HepG2 (cell line): ENCODE data around the gene SLC25A45. TPM values are rescaled to one million over a fixed set of nuclear protein-coding genes. Genes with fewer than 3 reads are reported as not detected.

ENCODE experiments used
- ATF1 ChIP-seq: IDR thresholded peaks from 2 replicates; pipeline ENCODE4 v1.6.1; 2016; ENCODE audit warnings: mild to moderate bottlenecking, control low read depth
- BCL6 ChIP-seq: IDR thresholded peaks from 2 replicates; pipeline ENCODE4 v1.6.1; 2016; ENCODE audit warnings: missing genetic modification reagents, missing compliant biosample characterization
- CBFB ChIP-seq: sonication (generic); formaldehyde crosslinking; IDR thresholded peaks from 2 replicates; pipeline ENCODE4 v1.4.0; 2020; ENCODE audit warnings: missing genetic modification reagents
- CEBPB ChIP-seq: IDR thresholded peaks from 2 replicates; pipeline ENCODE4 v1.6.1; 2011; ENCODE audit warnings: low read depth, low read length, improper control_type of control experiment, borderline replicate concordance
- DPF2 ChIP-seq: sonication (generic); formaldehyde crosslinking; IDR thresholded peaks from 2 replicates; pipeline ENCODE4 v1.4.0; 2020; ENCODE audit warnings: mild to moderate bottlenecking, low read depth, missing genetic modification reagents, borderline replicate concordance
- DR1 ChIP-seq: sonication (generic); formaldehyde crosslinking; IDR thresholded peaks from 2 replicates; pipeline ENCODE4 v1.8.0; 2021; ENCODE audit warnings: mild to moderate bottlenecking, missing genetic modification reagents, inconsistent platforms
- GABPB1 ChIP-seq: IDR thresholded peaks from 2 replicates; pipeline ENCODE4 v1.6.1; 2016; ENCODE audit warnings: mild to moderate bottlenecking, missing genetic modification reagents, moderate library complexity, missing compliant biosample characterization
- HOXA5 ChIP-seq: sonication (generic); formaldehyde crosslinking; IDR thresholded peaks from 2 replicates; pipeline ENCODE4 v1.4.0; 2020; ENCODE audit warnings: missing genetic modification reagents
- MTF2 ChIP-seq: sonication (generic); formaldehyde crosslinking; IDR thresholded peaks from 2 replicates; pipeline ENCODE4 v1.5.0; 2020; ENCODE audit warnings: missing genetic modification reagents, borderline replicate concordance
- NFYC ChIP-seq: IDR thresholded peaks from 2 replicates; pipeline ENCODE4 v1.6.1; 2016; ENCODE audit warnings: missing genetic modification reagents, missing compliant biosample characterization
- NONO ChIP-seq, 2 experiments: fragments of 450-650 bp in 1 of 2; sonication (generic) in 1 of 2; formaldehyde crosslinking in 1 of 2; IDR thresholded peaks in 1 of 2; conservative IDR thresholded peaks in 1 of 2; 2 replicates each; pipeline versions ENCODE4 v1.6.1 to v1.8.0; 2017 to 2022; ENCODE audit warnings: mild to moderate bottlenecking in 1 of 2, missing genetic modification reagents in 1 of 2, moderate library complexity in 1 of 2
- NPAS2 ChIP-seq: sonication (generic); formaldehyde crosslinking; IDR thresholded peaks from 2 replicates; pipeline ENCODE4 v1.8.0; 2022; ENCODE audit warnings: mild to moderate bottlenecking, missing genetic modification reagents, borderline replicate concordance
- NRL ChIP-seq: sonication (generic); formaldehyde crosslinking; IDR thresholded peaks from 2 replicates; pipeline ENCODE4 v1.5.0; 2020; ENCODE audit warnings: missing genetic modification reagents, mild to moderate bottlenecking, moderate library complexity, borderline replicate concordance
- RFXAP ChIP-seq: sonication (generic); formaldehyde crosslinking; IDR thresholded peaks from 2 replicates; pipeline ENCODE4 v1.4.0; 2020; ENCODE audit warnings: missing genetic modification reagents, borderline replicate concordance
- SAFB2 ChIP-seq: sonication (generic); formaldehyde crosslinking; IDR thresholded peaks from 2 replicates; pipeline ENCODE4 v1.5.1; 2020; ENCODE audit warnings: missing genetic modification reagents, low read depth, mild to moderate bottlenecking, borderline replicate concordance
- SATB2 ChIP-seq: sonication (generic); formaldehyde crosslinking; IDR thresholded peaks from 2 replicates; pipeline ENCODE4 v1.5.0; 2020; ENCODE audit warnings: missing genetic modification reagents
- STAT5B ChIP-seq: sonication (generic); formaldehyde crosslinking; IDR thresholded peaks from 2 replicates; pipeline ENCODE4 v1.4.0; 2020; ENCODE audit warnings: missing genetic modification reagents
- TP53 ChIP-seq: sonication (generic); formaldehyde crosslinking; conservative IDR thresholded peaks from 2 replicates; pipeline ENCODE4 v1.4.0; 2020; ENCODE audit warnings: missing genetic modification reagents
- XRCC5 ChIP-seq: fragments of 200-400 bp; formaldehyde crosslinking; optimal IDR thresholded peaks from 2 replicates; pipeline ENCODE3; 2017; ENCODE audit warnings: mild to moderate bottlenecking, low read length
- YY1 ChIP-seq: IDR thresholded peaks from 2 replicates; pipeline ENCODE4 v1.6.1; 2011; ENCODE audit warnings: low read length, low read depth, moderate library complexity, mild to moderate bottlenecking; ENCODE audit not compliant: insufficient read depth, insufficient replicate concordance
- ZNF251 ChIP-seq: sonication (generic); formaldehyde crosslinking; IDR thresholded peaks from 2 replicates; pipeline ENCODE4 v1.9.0; 2021; ENCODE audit warnings: mild to moderate bottlenecking, missing genetic modification reagents
- ZNF264 ChIP-seq: sonication (generic); formaldehyde crosslinking; IDR thresholded peaks from 2 replicates; pipeline ENCODE4 v1.4.0; 2020; ENCODE audit warnings: missing genetic modification reagents
- ZNF432 ChIP-seq: sonication (generic); formaldehyde crosslinking; IDR thresholded peaks from 2 replicates; pipeline ENCODE4 v1.5.0; 2020; ENCODE audit warnings: missing genetic modification reagents, mild to moderate bottlenecking, borderline replicate concordance
- ZNF501 ChIP-seq: sonication (generic); formaldehyde crosslinking; IDR thresholded peaks from 2 replicates; pipeline ENCODE4 v1.5.1; 2020; ENCODE audit warnings: mild to moderate bottlenecking, moderate library complexity, missing genetic modification reagents
- ZNF772 ChIP-seq: sonication (generic); formaldehyde crosslinking; IDR thresholded peaks from 2 replicates; pipeline ENCODE4 v1.5.0; 2020; ENCODE audit warnings: mild to moderate bottlenecking, missing genetic modification reagents
- polyA plus RNA-seq, 8 experiments: library from polyadenylated mRNA; depleted of rRNA in 3 of 8; stranded (reverse) in 7 of 8; unstranded in 1 of 8; fragments of >200 nt; fragmentation: Illumina TruSeq in 4 of 8; extraction: Trizol in 4 of 8; gene quantifications; 2 replicates each; pipeline versions ENCODE4 v1.2.1 to v1.2.3, GENCODE V29; 2011 to 2016; ENCODE audit warnings: low read depth in 4 of 8, missing spikeins in 1 of 8, mixed read lengths in 1 of 8; ENCODE audit not compliant: insufficient read depth in 1 of 8
- total RNA-seq, 5 experiments: library from RNA; depleted of rRNA; stranded (reverse); fragments of >200 nt; fragmentation: Illumina TruSeq; extraction: Trizol; gene quantifications; 2 replicates each; pipeline ENCODE4 v1.2.3, GENCODE V29; 2016; ENCODE audit warnings: low read depth in 1 of 5
- TF ChIP-seq, protein P1 (sequence below): sonication (generic); formaldehyde crosslinking; IDR thresholded peaks from 2 replicates; pipeline ENCODE4 v1.5.0; 2020; ENCODE audit warnings: mild to moderate bottlenecking, missing genetic modification reagents
- TF ChIP-seq, protein P2 (sequence below): IDR thresholded peaks from 2 replicates; pipeline ENCODE4 v1.6.1; 2016; ENCODE audit warnings: missing genetic modification reagents, missing compliant biosample characterization
- TF ChIP-seq, protein P3 (sequence below): sonication (generic); formaldehyde crosslinking; IDR thresholded peaks from 2 replicates; pipeline ENCODE4 v1.5.1; 2020; ENCODE audit warnings: mild to moderate bottlenecking, moderate library complexity, missing genetic modification reagents

SLC25A45 gene
- total and polyA plus RNA-seq, 2 of the 13 experiments (the other 11 are each of a cell fraction or from before 2014, with no cell fraction given) = 1.2 to 3.4 TPM

DNA sequence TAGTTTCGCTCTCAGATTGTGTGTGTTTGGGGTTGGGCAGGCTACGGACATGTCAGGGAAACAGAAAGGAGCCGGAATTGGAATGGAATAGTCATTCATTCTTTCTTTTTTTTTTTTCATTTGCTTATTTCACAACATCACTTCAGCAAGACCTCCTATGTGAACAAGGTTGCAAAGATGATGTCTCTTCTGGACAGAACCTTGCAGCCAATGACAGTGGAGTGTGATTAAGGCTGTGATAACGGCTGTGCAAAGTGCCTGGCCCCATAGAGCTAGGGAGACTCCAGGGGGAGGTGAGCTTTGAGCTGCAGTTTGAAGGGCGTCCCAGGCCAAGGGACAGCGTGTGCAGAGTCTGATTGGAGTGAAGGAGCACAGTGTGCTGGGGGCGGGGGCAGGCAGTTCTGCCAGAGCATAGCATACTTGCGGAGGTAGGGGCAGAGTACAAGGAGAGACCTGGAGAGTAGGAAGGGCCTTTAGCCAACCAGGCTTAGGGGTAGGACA is 24.5 kb downstream of the SLC25A45 start (continued):
- TF ChIP-seq, protein P1, sequence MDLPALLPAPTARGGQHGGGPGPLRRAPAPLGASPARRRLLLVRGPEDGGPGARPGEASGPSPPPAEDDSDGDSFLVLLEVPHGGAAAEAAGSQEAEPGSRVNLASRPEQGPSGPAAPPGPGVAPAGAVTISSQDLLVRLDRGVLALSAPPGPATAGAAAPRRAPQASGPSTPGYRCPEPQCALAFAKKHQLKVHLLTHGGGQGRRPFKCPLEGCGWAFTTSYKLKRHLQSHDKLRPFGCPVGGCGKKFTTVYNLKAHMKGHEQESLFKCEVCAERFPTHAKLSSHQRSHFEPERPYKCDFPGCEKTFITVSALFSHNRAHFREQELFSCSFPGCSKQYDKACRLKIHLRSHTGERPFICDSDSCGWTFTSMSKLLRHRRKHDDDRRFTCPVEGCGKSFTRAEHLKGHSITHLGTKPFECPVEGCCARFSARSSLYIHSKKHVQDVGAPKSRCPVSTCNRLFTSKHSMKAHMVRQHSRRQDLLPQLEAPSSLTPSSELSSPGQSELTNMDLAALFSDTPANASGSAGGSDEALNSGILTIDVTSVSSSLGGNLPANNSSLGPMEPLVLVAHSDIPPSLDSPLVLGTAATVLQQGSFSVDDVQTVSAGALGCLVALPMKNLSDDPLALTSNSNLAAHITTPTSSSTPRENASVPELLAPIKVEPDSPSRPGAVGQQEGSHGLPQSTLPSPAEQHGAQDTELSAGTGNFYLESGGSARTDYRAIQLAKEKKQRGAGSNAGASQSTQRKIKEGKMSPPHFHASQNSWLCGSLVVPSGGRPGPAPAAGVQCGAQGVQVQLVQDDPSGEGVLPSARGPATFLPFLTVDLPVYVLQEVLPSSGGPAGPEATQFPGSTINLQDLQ (CRISPR knock-in tag) = no peak
- TF ChIP-seq ZNF264 (CRISPR knock-in tag) (peak; percentile 89; the same call in 1 of the 2 replicates), NONO (IDR thresholded peaks at IDR 0.05) (no peak), NONO (CRISPR knock-in tag; conservative IDR thresholded peaks at IDR 0.05) (peak; percentile 93; the same call in 1 of the 2 replicates), ATF1 (CRISPR knock-in tag) (no peak; the same call in 1 of the 2 replicates), CBFB (CRISPR knock-in tag) (no peak), TP53 (CRISPR knock-in tag) (no peak), ZNF501 (CRISPR knock-in tag) (peak; percentile 75), STAT5B (CRISPR knock-in tag) (no peak), YY1 (no peak), BCL6 (peak; percentile 4; the same call in 1 of the 2 replicates), DPF2 (CRISPR knock-in tag) (no peak), ZNF772 (CRISPR knock-in tag) (no peak), RFXAP (CRISPR knock-in tag) (peak; percentile 95), CEBPB (peak; percentile 95), HOXA5 (CRISPR knock-in tag) (0 out of 2 replicates have a peak, but pooled peaks have one; percentile 52), MTF2 (CRISPR knock-in tag) (no peak), ZNF251 (CRISPR knock-in tag) (no peak), NFYC (CRISPR knock-in tag) (peak; percentile 69), DR1 (peak; percentile 49), XRCC5 (peak; percentile 37), NRL (CRISPR knock-in tag) (no peak), SATB2 (CRISPR knock-in tag) (no peak), ZNF432 (CRISPR knock-in tag) (no peak), GABPB1 (peak; percentile 15; the same call in 1 of the 2 replicates), NPAS2 (no peak), SAFB2 (no peak)
- TF ChIP-seq, protein P2, sequence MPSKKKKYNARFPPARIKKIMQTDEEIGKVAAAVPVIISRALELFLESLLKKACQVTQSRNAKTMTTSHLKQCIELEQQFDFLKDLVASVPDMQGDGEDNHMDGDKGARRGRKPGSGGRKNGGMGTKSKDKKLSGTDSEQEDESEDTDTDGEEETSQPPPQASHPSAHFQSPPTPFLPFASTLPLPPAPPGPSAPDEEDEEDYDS = 0 out of 2 replicates have a peak, but pooled peaks have one; percentile 51
- TF ChIP-seq, protein P3, sequence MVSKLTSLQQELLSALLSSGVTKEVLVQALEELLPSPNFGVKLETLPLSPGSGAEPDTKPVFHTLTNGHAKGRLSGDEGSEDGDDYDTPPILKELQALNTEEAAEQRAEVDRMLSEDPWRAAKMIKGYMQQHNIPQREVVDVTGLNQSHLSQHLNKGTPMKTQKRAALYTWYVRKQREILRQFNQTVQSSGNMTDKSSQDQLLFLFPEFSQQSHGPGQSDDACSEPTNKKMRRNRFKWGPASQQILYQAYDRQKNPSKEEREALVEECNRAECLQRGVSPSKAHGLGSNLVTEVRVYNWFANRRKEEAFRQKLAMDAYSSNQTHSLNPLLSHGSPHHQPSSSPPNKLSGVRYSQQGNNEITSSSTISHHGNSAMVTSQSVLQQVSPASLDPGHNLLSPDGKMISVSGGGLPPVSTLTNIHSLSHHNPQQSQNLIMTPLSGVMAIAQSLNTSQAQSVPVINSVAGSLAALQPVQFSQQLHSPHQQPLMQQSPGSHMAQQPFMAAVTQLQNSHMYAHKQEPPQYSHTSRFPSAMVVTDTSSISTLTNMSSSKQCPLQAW (CRISPR knock-in tag) = peak; percentile 57
